ENCODE results near the gene KRT77. TPM values are rescaled to one million over a fixed set of nuclear protein-coding genes. Genes with fewer than 3 reads are reported as not detected.

KRT77 gene
- total RNA-seq, 1 experiment from 2014 or later = not detected

DNA sequence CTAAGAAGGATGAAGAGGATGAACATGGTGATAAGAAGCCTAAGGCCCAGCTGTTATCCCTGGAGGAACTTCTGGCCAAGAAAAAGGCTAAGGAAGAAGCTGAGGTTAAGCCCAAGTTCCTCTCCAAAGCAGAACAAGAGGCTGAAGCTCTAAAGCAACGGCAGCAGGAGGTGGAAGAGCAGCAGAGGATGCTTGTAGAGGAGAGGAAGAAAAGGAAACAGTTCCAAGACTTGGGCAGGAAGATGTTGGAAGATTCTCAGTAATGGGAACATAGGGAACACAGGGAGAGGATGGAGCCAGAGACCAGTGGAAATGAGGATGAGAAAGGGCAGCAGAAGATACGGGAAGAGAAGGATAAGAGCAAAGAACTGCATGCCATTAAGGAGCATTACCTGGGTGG lies 27.5 kb upstream of the KRT77 start:
- Histone ChIP-seq H3K9me3 (ENCODE audit: low read length) (no peaks in the 10 kb centered on the region), H3K4me3 (ENCODE audit: low read length) (no peak overlapping the region), H3K36me3 (ENCODE audit: insufficient read depth, low read length) (no peaks in the 10 kb centered on the region), H4K20me1 (ENCODE audit: insufficient read depth, low read depth, low read length) (no peaks in the 10 kb centered on the region), H3K79me2 (ENCODE audit: low read length) (no peaks in the 10 kb centered on the region), H3K4me2 (ENCODE audit: low read depth, low read length, poor library complexity, severe bottlenecking) (no peak overlapping the region), H3K9ac (ENCODE audit: low read length) (no peak overlapping the region), H3K4me1 (ENCODE audit: low read length) (peaks cover 31% of the 10 kb centered on the region), H3K9me2 (replicated peaks; ENCODE audit: insufficient read depth, low read length) (no peaks in the 10 kb centered on the region), H3K27me3 (ENCODE audit: low read length) (no peaks in the 10 kb centered on the region), H3K27ac (ENCODE audit: low read length) (no peak overlapping the region), H2AFZ (ENCODE audit: low read length) (no peak overlapping the region)
- DNase-seq = no peak

- no peak for DNase-seq
- Histone ChIP-seq H3K79me2 (ENCODE audit: low read length) (no peaks in the 10 kb centered on the region), H3K36me3 (ENCODE audit: insufficient read depth, low read length) (no peaks in the 10 kb centered on the region), H3K9me2 (replicated peaks; ENCODE audit: insufficient read depth, low read length) (no peaks in the 10 kb centered on the region), H4K20me1 (ENCODE audit: insufficient read depth, low read depth, low read length) (no peaks in the 10 kb centered on the region), H3K9ac (ENCODE audit: low read length) (no peak overlapping the region), H3K27me3 (ENCODE audit: low read length) (no peaks in the 10 kb centered on the region), H3K4me3 (ENCODE audit: low read length) (no peak overlapping the region), H2AFZ (ENCODE audit: low read length) (no peak overlapping the region), H3K4me2 (ENCODE audit: low read depth, low read length, poor library complexity, severe bottlenecking) (peak overlapping the region; percentile 74), H3K4me1 (ENCODE audit: low read length) (peaks cover 31% of the 10 kb centered on the region), H3K9me3 (ENCODE audit: low read length) (no peaks in the 10 kb centered on the region), H3K27ac (ENCODE audit: low read length) (no peak overlapping the region)
These were observed 27.1 kb upstream of the KRT77 start for GRCh38 chr12:52730383-52730782.

GRCh38 chr12:52729147-52729546 lies 25.8 kb upstream of the KRT77 start:
- Histone ChIP-seq H3K27ac (ENCODE audit: low read length) (0 out of 2 replicates have a peak overlapping the region, but pooled peaks have one; percentile 18), H2AFZ (ENCODE audit: low read length) (no peak overlapping the region), H3K36me3 (ENCODE audit: insufficient read depth, low read length) (no peaks in the 10 kb centered on the region), H3K4me3 (ENCODE audit: low read length) (peak overlapping the region; percentile 50), H4K20me1 (ENCODE audit: insufficient read depth, low read depth, low read length) (no peaks in the 10 kb centered on the region), H3K9me3 (ENCODE audit: low read length) (no peaks in the 10 kb centered on the region), H3K4me2 (ENCODE audit: low read depth, low read length, poor library complexity, severe bottlenecking) (peak overlapping the region; percentile 74), H3K4me1 (ENCODE audit: low read length) (peaks cover 31% of the 10 kb centered on the region), H3K79me2 (ENCODE audit: low read length) (no peaks in the 10 kb centered on the region), H3K27me3 (ENCODE audit: low read length) (no peaks in the 10 kb centered on the region), H3K9me2 (replicated peaks; ENCODE audit: insufficient read depth, low read length) (no peaks in the 10 kb centered on the region), H3K9ac (ENCODE audit: low read length) (no peak overlapping the region)
- DNase-seq = no peak

DNA sequence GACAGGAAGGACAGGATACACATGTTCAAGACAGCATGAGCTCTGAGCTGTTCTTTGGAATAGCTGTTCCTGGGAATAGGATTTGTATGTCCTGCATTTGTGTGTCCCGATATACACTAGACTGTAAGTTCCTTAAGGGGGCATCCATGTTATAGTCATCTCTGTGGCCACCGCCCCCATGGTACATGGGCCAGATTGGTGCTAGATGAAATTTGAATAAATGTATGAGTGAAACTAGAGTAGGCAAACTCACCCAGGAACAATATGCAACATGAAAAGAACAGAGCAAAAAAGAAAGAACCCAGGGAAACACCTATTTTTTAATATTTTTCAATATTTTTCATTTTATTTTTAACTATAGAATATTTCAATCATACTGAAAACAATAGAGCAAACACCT lies 25.1 kb upstream of the KRT77 start:
- Histone ChIP-seq H3K9ac (ENCODE audit: low read length) (no peak overlapping the region), H4K20me1 (ENCODE audit: insufficient read depth, low read depth, low read length) (no peaks in the 10 kb centered on the region), H3K79me2 (ENCODE audit: low read length) (no peaks in the 10 kb centered on the region), H3K9me2 (replicated peaks; ENCODE audit: insufficient read depth, low read length) (no peaks in the 10 kb centered on the region), H3K4me2 (ENCODE audit: low read depth, low read length, poor library complexity, severe bottlenecking) (peak overlapping the region; percentile 74), H3K27ac (ENCODE audit: low read length) (0 out of 2 replicates have a peak overlapping the region, but pooled peaks have one; percentile 18), H3K4me1 (ENCODE audit: low read length) (peaks cover 31% of the 10 kb centered on the region), H3K4me3 (ENCODE audit: low read length) (no peak overlapping the region), H2AFZ (ENCODE audit: low read length) (no peak overlapping the region), H3K27me3 (ENCODE audit: low read length) (no peaks in the 10 kb centered on the region), H3K36me3 (ENCODE audit: insufficient read depth, low read length) (no peaks in the 10 kb centered on the region), H3K9me3 (ENCODE audit: low read length) (no peaks in the 10 kb centered on the region)
- peak; percentile 58 for DNase-seq

DNA sequence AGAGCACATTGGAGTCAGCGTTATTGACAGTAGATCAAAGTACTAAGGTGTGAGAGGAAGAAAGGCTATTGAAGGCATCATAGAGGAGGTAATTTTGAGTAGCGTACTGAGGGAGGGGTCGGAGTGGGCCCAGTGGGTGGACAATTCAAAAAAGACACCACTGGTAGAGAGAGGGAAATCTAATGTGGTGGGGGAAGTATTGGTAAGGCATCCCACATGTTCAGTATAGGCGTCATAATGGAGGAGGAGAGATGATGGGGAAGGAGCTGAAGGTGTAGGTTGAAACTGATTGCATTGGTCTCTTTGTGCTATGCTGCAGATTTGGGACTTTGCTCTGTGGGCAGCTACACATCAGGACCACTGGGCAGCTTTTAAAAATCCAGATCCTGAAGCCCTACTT lies 23.7 kb upstream of the KRT77 start:
- H3K9me3 ChIP-seq (ENCODE audit: low read length) = no peaks in the 10 kb centered on the region
- no peaks in the 10 kb centered on the region for H3K9me2 ChIP-seq (replicated peaks; ENCODE audit: insufficient read depth, low read length)
- no peak for DNase-seq
- peaks cover 31% of the 10 kb centered on the region for H3K4me1 ChIP-seq (ENCODE audit: low read length)
- no peaks in the 10 kb centered on the region for H3K79me2 ChIP-seq (ENCODE audit: low read length)
- no peaks in the 10 kb centered on the region for H3K36me3 ChIP-seq (ENCODE audit: insufficient read depth, low read length)
- no peak overlapping the region for H3K4me2 ChIP-seq (ENCODE audit: low read depth, low read length, poor library complexity, severe bottlenecking)
- no peak overlapping the region for H3K27ac ChIP-seq (ENCODE audit: low read length)
- H3K4me3 ChIP-seq (ENCODE audit: low read length) = no peak overlapping the region
- no peak overlapping the region for H3K9ac ChIP-seq (ENCODE audit: low read length)
- no peaks in the 10 kb centered on the region for H4K20me1 ChIP-seq (ENCODE audit: insufficient read depth, low read depth, low read length)
- no peak overlapping the region for H2AFZ ChIP-seq (ENCODE audit: low read length)
- H3K27me3 ChIP-seq (ENCODE audit: low read length) = no peaks in the 10 kb centered on the region

DNA sequence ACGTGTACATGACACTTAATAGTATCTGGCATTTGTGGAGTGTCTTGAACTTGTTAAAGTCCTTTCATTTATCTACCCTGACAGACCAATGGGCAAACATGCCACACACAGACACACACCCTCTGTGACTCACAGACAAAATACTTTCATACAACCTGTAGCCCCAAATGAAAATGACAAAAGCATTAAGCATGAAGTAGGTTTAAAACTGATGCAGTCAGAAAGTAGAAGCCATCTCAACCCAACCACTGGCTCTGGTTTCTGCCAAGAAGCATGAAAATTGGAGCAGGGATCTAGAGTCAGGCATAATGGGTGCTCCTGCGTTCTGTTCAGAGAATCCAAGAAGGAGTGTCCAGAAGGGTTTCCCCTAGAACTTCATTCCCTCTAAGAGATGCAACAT lies 23.1 kb upstream of the KRT77 start:
- peaks cover 31% of the 10 kb centered on the region for H3K4me1 ChIP-seq (ENCODE audit: low read length)
- no peaks in the 10 kb centered on the region for H3K9me3 ChIP-seq (ENCODE audit: low read length)
- no peaks in the 10 kb centered on the region for H3K36me3 ChIP-seq (ENCODE audit: insufficient read depth, low read length)
- no peaks in the 10 kb centered on the region for H3K27me3 ChIP-seq (ENCODE audit: low read length)
- H3K27ac ChIP-seq (ENCODE audit: low read length) = no peak overlapping the region
- no peak overlapping the region for H3K4me3 ChIP-seq (ENCODE audit: low read length)
- DNase-seq = no peak
- H4K20me1 ChIP-seq (ENCODE audit: insufficient read depth, low read depth, low read length) = no peaks in the 10 kb centered on the region
- H2AFZ ChIP-seq (ENCODE audit: low read length) = no peak overlapping the region
- no peak overlapping the region for H3K9ac ChIP-seq (ENCODE audit: low read length)
- H3K79me2 ChIP-seq (ENCODE audit: low read length) = no peaks in the 10 kb centered on the region
- no peak overlapping the region for H3K4me2 ChIP-seq (ENCODE audit: low read depth, low read length, poor library complexity, severe bottlenecking)
- H3K9me2 ChIP-seq (replicated peaks; ENCODE audit: insufficient read depth, low read length) = no peaks in the 10 kb centered on the region

DNA sequence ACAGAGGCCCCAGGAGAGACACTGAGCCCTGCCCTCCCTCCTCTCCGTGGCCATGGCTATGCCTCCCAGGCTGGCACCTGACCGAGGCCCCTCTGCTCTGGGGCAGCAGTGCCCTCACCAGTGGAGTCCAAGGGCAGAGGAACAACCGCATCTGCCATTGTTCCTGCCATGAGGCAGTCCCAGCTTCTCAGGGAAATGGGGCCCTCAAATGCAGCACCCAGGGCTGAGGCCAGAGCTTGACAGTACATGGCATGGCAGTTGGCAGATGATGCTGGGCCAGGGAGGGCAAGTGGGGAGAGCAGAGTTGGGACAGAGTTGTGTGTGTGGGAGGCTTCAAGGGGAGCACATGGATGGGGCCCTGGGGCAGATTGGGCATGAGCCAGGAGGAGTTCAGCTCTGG lies 21.1 kb upstream of the KRT77 start:
- DNase-seq = no peak
- Histone ChIP-seq H3K4me1 (ENCODE audit: low read length) (peaks cover 15% of the 10 kb centered on the region), H3K36me3 (ENCODE audit: insufficient read depth, low read length) (no peaks in the 10 kb centered on the region), H2AFZ (ENCODE audit: low read length) (no peak overlapping the region), H3K9me3 (ENCODE audit: low read length) (no peaks in the 10 kb centered on the region), H3K9me2 (replicated peaks; ENCODE audit: insufficient read depth, low read length) (no peaks in the 10 kb centered on the region), H3K4me2 (ENCODE audit: low read depth, low read length, poor library complexity, severe bottlenecking) (no peak overlapping the region), H3K27ac (ENCODE audit: low read length) (no peak overlapping the region), H4K20me1 (ENCODE audit: insufficient read depth, low read depth, low read length) (no peaks in the 10 kb centered on the region), H3K9ac (ENCODE audit: low read length) (no peak overlapping the region), H3K27me3 (ENCODE audit: low read length) (no peaks in the 10 kb centered on the region), H3K4me3 (ENCODE audit: low read length) (no peak overlapping the region), H3K79me2 (ENCODE audit: low read length) (no peaks in the 10 kb centered on the region)

DNA sequence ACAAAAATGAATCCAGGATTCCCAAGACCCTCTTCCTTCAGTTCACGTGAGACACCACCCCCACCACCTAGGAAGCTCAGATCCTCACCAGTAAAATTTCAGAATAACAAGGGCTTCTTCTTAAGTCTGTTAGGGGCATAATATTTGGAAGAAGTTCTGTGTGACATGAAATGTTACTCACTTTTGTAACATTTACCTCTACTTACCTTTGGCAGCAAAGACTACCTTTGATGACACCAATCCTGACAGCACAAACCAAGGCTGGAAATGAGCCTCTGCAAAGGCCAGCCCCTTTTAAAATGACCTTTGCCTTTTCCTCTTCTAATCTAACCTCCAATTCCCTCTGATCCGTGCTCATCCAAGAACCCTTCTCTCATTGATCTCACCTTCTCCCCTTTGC lies 19.4 kb upstream of the KRT77 start:
- Histone ChIP-seq H2AFZ (ENCODE audit: low read length) (no peak overlapping the region), H3K9me2 (replicated peaks; ENCODE audit: insufficient read depth, low read length) (no peaks in the 10 kb centered on the region), H4K20me1 (ENCODE audit: insufficient read depth, low read depth, low read length) (no peaks in the 10 kb centered on the region), H3K9ac (ENCODE audit: low read length) (no peak overlapping the region), H3K9me3 (ENCODE audit: low read length) (no peaks in the 10 kb centered on the region), H3K36me3 (ENCODE audit: insufficient read depth, low read length) (no peaks in the 10 kb centered on the region), H3K79me2 (ENCODE audit: low read length) (no peaks in the 10 kb centered on the region), H3K4me2 (ENCODE audit: low read depth, low read length, poor library complexity, severe bottlenecking) (no peak overlapping the region), H3K27me3 (ENCODE audit: low read length) (no peaks in the 10 kb centered on the region), H3K27ac (ENCODE audit: low read length) (no peak overlapping the region), H3K4me3 (ENCODE audit: low read length) (no peak overlapping the region), H3K4me1 (ENCODE audit: low read length) (no peaks in the 10 kb centered on the region)
- no peak for DNase-seq
